ENCODE data around the gene MRPL38.

The MRPL38 gene

DNA sequence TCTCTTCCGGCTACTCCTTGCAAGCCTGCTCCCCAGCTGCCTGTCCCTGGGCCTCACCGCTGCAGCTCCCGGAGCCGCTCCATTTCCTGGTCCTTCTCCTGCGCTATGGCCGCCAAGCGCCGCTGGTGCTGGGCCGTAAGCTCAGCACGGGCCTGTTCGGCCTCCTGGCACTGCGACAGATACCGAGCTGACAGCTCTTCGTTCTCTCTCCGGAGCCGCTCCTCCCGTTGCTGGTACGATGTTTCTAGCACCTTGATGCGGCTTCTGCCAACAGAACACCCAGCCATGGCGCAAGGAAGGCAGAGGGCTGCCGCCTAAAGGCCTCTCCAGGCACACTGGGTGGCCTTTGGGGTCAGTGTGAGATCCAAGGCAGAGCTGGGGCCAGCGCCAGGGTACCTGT is 14.9 kb upstream of the MRPL38 start:
- DNase-seq (ENCODE audit: low read depth) = no peak

- no peak for DNase-seq (ENCODE audit: low read depth)
Observed at GRCh38 chr17:75917917-75918445, 13.3 kb upstream of the MRPL38 start.

DNA sequence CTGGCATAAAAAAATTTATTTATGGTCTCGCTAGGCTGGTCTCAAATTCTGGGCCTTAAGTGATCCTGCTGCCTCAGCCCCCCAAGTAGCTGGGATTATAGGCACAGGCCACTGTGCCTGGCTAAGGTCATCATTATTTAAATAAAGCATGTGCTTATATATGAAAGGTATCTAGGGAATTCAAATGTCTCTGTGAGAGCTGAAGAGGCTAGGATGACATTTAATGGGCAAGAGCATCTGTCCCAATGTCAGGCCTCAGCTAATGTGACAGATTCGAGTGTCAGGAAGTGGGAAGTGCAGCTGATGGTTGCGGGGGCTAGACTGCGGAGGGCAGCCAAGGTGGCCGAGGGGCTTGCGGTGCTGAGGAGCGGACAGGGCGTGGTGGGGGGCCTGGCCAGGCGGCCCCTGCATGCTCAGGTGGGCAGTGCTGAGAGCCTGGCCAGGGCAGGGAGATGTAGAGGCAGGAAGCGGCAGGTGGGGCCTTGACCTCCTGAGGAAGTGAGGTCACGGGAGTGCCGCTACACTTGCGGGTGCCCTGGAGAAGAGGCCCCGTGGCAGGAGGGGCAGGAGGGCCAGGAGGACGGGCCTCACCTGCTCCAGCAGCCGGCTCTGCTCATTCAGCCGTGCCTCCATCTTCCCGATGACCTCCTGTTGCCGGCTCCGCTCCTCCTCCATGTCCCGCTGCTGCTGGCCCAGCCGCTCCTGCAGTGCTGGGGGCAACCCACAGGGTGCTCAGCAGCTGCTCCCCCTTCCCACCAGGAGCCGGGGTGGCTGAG is 12.6 kb upstream of the MRPL38 start:
- DNase-seq (ENCODE audit: low read depth) = no peak

- DNase-seq (ENCODE audit: low read depth) = no peak
Observed at GRCh38 chr17:75915268-75915667, 10.6 kb upstream of the MRPL38 start.

DNA sequence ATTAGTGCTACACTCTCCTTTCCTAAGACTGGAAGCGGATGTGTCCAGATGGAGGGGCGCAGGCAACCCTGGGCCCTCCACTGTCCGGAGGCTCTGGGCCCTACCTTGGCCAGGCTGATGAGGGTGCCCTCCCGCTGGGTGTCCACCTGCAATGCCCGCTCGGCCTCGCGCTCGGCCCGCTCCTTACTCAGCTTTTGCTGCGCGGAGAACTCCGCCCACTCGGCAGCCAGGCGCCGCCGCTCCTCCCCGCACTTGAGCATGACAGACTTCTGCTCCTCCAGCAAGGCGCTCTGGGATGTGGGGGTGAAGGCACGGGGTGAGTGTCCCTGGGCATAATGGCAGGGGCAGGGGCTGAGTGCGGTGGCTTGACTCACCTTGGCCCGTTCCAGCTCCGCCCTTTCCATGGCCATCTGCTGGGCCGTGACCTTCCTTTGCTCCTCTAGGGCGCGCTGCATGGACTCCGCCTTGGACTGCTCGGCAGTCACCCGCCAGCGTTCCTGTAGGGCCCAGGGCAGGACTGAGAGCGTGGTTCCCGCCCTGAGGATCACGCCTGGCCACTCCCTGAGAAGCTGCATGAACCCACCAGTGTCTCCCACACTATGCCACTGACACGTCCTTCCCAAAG is 10.1 kb upstream of the MRPL38 start:
- no peak for DNase-seq (ENCODE audit: low read depth)

DNA sequence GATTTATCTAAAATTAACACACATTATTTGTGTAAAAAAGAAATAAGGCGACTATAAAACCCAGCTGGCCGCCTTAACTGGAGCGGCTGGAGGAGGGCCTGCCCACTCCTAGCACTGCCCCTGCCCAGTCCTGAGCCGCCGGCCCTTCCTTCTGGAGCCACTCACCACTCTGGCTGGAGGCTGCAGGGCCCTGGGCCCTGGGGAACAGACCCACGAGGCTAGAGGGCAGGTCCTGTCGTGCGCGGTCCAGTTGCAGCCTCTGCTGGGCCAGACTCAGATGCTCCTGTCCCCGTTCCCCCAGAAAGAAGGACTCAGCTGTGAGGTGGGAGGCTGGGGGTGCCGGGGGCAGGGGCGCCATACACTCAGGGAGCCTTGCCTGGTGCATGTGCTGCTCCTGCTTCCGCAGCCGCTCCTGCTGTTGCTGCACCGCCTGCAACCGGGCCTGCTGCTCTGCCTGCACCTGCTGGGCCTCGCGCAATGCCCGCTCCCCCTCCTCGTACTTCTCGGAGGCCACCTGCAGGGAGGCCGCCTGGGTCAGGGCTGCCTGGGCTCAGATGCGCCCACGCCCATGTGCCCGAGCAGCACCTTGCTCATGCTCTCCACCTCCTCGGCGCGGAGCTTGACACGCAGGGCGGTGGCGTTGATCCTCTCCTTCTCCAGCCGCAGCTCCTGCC is 9.0 kb upstream of the MRPL38 start:
- no peak for DNase-seq (ENCODE audit: low read depth)

DNA sequence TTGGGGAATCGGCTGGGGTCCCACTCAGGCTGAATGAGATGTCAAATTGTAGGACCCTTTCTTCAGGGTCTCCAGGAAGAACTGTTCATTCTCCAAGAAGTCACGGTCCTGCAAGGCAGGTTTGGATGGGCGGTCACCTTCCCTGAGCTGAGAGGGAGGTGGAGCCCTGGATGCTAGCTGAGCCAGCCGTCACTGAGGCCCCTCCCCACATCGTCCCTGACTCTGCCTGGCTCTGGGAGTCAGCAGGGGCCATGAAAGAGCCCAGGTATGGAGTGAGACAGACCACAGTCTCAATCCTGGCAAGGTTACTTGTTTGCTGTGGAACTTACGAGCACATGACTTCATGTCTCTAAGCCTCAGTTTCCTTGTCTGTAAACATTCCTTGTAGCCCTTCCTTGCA is 6.0 kb upstream of the MRPL38 start:
- DNase-seq (ENCODE audit: low read depth) = no peak

GRCh38 chr17:75909812-75910274 is 5.2 kb upstream of the MRPL38 start:
- no peak for DNase-seq (ENCODE audit: low read depth)

- no peak for DNase-seq (ENCODE audit: low read depth)
Observed at GRCh38 chr17:75909051-75909811, 4.5 kb upstream of the MRPL38 start.

GRCh38 chr17:75908201-75908600 is 3.5 kb upstream of the MRPL38 start:
- no peak for DNase-seq (ENCODE audit: low read depth)

DNA sequence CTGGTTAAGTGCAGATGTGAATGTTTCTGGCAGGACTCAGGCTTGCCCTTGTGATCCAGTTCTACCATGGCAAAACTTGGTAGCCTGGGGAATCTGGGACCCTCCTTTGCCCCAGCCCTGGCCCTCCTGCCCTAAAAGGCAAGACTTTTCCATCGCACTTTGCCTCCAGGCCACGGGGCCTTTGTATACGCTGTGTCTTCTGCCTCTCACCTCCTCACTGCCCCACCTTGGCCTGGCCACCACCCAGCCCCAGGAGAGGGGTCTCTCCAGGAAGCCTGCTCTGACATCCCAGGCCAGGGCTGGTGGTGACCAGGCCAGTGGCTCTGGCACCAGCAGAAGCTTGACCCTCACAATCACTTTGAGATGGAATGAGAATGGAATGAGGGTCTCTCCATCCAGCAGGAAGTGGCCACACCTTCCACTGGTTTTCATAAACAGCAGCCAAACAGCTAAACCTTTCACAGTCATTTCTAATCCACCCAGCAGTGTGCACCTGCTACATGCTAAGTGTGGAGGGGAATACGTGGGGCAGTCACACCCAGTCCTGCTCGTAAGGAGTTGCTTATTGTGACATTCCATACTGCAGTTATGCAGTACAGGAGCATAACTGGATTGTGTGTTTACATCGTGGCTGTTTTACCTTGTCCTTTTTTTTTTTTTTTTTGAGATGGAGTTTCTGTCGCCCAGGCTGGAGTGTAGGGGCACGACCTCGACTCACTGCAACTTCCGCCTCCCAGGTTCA is 1.6 kb upstream of the MRPL38 start:
- no peak for DNase-seq (ENCODE audit: low read depth)

DNA sequence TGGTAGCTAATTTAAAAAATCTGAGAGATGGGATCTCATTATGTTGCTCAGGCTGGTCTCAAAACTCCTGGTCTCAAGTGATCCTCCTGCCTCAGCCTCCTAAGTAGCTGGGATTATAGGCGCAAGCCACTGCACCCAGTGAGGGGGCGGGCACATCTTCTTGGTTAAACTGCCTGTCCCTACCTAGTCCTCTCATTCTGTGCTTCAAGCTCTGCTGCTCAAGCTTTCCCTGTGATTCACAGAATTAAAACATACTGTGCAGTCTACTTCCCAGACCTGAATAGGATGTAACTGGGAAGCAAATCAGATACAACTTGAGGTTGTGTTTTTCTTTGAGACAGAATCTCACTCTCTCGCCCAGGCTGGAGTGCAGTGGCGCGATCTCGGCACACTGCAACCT is 2.3 kb downstream of the MRPL38 start:
- DNase-seq (ENCODE audit: low read depth) = no peak

DNA sequence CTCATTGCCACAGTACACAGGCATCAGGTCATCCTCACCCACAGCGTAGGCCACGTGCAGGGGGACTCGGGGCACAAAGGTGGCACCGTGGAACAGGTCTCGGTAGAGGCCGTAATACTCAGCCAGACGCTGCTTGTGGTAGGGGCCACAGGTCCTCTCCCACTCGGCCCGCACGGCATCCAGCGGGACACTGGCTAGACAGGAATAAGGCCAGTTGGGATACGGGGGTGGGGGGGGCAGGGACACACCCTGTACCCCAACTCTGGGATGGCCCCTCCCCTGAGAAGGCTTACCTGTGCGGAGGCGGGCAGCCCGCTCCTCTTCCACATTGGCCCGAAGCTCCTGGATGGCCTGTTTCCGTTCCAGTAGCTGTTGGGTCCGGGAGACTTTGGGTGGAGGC is 3.0 kb downstream of the MRPL38 start:
- DNase-seq (ENCODE audit: low read depth) = no peak

GRCh38 chr17:75900691-75901533 is 3.8 kb downstream of the MRPL38 start:
- DNase-seq (ENCODE audit: low read depth) = no peak

GRCh38 chr17:75899767-75900468 is 4.8 kb downstream of the MRPL38 start:
- no peak for DNase-seq (ENCODE audit: low read depth)

DNA sequence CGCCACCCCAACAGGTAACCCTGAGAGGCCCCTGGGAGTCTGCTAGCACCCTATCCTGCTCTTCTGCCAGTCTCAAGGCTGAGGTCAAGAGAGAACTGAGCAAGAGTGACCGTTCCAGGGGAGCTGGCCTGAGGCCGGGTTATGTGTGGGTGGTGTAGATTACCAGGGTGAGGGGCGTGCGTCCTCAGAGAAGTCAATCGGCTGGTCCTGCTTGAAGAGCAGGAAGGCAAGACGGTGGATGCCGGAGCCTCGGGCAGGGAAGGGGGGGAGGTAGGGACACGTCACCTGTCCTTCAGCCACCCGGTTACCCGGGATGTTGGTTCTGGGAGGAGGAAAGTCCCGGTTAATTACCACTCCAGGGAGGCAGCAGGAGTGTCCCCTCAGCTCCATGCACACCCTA is 5.3 kb downstream of the MRPL38 start:
- DNase-seq (ENCODE audit: low read depth) = no peak

- no peak for DNase-seq (ENCODE audit: low read depth)
Observed at GRCh38 chr17:75898791-75899190, 5.9 kb downstream of the MRPL38 start.

GRCh38 chr17:75898065-75898464 is 6.6 kb downstream of the MRPL38 start:
- DNase-seq (ENCODE audit: low read depth) = no peak

GRCh38 chr17:75897160-75898019 is 7.3 kb downstream of the MRPL38 start:
- DNase-seq (ENCODE audit: low read depth) = no peak

Data from activated T-cell treated with anti-CD3 and anti-CD28 coated beads for 24 hours (primary cell).